HL-60/S4 treated with phorbol 12-myristate 13-acetate at 8.2 ng/mL for 4 days and 3 days (cell line): ENCODE results near the gene TIPRL.
"Not testable (repeated sequence)": the region's sequence is repeated elsewhere in the genome, so short reads cannot be mapped to it uniquely, and the experiment has no call there.

ENCODE experiments used
- in situ Hi-C: fragments of 300-500 bp; cut with MboI; formaldehyde crosslinking; loops from 2 replicates; pipeline ENCODE4 v1.15.0; 2022; ENCODE audit warnings: low sequenced_read_pairs

TIPRL gene

GRCh38 chr1:168178638-168179437 is at the start of gene TIPRL:
TIPRL (plus strand) TSS chr1:168178962; CDS start chr1:168179078, 116 bp downstream.
- in situ Hi-C loops = no loop called here

GRCh38 chr1:168129933-168130332 is 48.8 kb upstream of the TIPRL start:
- in situ Hi-C loops = no loop called here

GRCh38 chr1:168134132-168134531 is 44.6 kb upstream of the TIPRL start:
- in situ Hi-C loops = no loop called here

- in situ Hi-C loops = no loop called here
Measured at GRCh38 chr1:168134642-168135041, 44.1 kb upstream of the TIPRL start.

DNA sequence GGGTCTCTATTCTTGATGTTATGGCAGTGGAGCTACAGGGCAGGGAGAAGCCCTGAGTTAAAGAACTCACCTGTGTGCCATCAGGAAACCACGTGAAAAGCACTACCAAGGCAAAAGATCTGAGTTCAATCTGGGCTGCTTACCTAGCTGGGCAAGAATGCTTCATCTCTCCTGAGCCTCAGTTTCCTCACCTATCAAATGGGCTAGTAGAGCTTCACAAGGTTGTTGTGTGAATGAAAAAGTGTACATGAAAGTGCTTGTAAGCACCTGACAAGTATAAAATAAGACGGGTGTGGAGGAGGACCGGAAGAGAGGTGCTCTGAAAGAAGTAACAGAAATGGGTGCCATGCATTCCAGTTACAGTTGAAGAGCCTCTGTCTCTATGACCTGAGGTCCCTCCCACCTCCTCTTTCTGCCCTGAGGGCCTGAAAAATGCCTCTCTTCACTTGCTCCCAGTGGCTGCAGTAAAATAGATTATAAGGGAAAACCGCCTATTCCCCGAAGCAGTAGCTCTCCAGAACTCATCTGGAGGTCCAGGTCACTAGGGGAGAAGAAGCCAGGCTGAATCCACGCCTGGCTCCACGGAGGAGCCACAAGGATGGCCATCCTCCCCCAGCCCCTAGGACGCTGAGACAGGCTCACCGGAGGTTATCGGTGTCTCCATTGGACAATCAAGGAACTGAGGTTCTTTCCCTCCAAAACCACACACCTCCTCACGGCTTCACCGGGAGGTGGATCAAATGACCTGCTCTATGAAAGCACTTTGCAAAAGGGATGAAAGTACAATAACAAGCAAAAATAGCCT is 43.4 kb upstream of the TIPRL start:
- in situ Hi-C loops = no loop called here

GRCh38 chr1:168135921-168136708 is 42.6 kb upstream of the TIPRL start:
- in situ Hi-C loops = no loop called here

- in situ Hi-C loops = no loop called here
Measured at GRCh38 chr1:168136709-168137514, 41.9 kb upstream of the TIPRL start, which contains the start of gene GPR161. GPR161 (minus strand) TSS chr1:168136930; CDS start chr1:168104850, 32,080 bp downstream.

DNA sequence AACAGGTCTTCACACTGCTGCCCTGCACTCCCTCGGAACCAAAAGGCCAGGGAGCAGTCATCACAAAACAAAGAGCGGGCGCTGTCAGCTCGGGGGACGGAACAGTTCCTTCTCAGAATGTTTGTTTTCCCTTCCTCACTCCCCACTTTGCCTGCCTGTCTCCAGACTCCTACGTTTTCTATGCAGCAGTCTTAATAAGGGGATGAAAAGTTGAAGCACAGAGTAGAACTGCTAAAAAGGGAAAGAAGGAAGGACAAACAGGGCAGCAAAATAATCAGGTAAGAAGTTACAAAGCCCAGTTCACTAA is 41.3 kb upstream of the TIPRL start:
- in situ Hi-C loops = no loop called here

DNA sequence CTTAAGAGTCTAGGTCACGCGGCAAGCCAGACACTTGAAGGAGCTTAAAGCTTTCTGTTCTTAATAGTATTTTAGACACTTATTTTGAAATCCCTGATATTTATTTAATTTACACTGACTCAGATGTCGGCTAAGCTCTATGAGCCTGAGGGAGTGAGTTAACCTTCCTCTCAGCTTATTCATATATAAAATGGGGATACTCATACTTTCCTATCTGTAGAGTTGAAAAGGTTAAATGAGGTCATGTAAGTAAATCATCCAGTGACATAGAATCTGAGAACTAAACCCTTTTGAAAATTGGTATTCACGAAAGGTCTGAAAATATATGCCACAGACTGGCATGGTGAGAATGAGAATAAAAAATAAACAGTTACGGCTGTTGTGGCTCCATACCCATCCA is 40.6 kb upstream of the TIPRL start:
- in situ Hi-C loops = no loop called here

- in situ Hi-C loops = no loop called here
Measured at GRCh38 chr1:168139070-168139469, 39.7 kb upstream of the TIPRL start.

DNA sequence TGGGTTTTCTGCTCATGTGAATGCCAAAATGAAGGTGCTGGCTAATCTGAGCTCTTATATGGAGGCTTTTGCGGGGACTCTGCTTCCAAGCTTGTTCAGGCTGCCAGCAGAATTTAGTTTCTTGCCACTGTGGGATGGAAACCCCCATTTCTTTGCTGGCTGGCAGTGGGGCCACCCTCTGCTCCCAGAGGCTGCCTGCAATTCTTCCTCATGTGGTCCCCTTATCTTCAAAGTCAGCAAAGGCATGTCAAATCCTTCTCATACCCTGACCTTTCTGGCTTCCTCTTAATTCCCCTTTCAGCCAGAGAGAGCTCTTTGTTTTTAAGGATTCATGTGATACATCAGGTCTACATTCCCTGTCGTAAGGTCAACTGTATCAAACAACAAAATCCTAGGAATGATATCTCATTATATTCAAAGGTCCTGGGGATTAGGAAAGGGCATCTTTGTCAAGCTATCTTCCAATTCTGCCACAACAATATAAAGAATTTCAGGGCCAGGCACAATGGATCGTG is 36.8 kb upstream of the TIPRL start:
- in situ Hi-C loops = no loop called here

DNA sequence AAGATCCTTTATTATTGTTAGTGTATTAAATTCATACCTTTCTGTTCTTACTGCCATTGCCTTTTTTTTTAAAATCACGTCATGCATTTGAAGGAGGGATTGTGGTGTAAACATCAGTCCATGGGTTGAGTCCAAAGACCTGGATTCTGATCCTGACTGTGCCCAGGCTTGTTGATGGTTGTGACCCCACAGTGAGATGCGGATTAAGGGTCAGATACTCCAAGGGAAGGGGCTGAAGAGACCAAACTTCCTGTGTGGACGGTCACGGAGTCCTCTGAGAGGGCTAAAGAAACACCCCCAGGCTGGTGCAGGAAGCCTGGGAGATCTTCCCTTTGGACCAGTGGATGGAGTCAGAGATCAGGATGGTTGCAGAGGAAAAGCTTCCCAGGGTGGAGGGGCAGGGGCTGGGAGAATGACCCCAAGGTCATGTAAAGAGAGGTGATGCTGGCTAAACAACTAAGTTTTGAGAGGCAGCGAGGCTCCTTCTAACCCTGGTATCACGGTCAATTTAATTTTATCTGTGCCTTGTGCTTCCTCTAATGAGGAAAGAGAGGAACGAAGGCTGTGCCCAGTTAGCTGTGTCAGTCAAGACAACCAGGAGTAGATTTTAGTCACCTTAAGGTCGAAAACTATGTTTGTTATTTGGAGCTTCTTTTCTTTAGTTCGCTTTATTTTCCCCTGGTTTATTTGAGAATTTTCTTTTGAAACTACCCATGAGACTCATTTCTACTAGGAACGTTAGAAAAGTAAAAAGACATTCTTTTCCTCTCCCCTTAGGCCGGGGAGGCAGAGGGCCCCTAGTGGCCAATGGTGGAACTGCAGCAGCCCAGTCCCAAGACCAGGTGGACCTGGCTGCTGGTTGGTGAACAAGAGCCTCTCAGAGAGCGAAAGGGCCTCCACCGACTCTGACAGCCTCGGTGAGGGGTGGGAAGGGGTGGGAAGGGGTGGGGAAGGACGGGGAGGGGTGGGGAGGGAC is 33.3 kb upstream of the TIPRL start:
- in situ Hi-C loops = no loop called here

DNA sequence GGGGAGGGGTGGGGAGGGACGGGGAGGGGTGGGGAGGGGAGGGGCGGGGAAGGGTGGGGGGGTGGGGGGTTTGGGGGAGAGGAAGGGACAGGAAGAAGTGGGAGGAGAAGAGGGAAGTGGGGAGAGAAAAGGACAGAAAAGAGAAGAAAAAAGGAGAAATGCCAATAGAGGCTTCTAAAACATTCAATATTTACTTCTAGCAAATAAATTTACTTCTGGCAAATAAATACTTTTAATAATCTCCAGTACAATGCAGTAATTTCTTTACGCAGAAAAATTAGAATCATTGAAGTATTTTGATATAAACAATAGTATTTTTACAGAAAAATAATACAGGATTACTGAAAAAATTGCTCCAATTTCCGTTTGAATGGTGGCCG is 32.6 kb upstream of the TIPRL start:
- in situ Hi-C loops = no loop called here

GRCh38 chr1:168146626-168147025 is 32.1 kb upstream of the TIPRL start:
- in situ Hi-C loops = no loop called here

DNA sequence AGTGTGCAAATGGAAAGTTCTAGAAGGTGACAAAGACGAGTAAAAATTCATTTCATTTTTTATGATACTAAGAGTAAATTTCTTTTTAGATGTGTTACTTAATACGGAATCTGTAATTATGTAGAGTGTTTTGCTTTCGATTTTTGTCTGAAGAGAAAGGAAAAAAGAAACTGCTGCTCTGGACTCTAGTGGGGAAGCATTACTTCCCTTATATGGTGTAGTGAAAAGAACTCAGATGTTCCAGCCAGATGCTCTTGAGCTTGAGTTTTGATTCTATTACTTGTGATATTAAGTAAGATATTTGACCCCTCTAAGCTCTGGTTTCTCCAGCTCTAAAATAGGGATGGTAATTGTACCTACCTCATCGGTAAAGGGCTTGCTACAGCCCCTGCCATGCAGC is 29.8 kb upstream of the TIPRL start:
- in situ Hi-C loops = no loop called here

DNA sequence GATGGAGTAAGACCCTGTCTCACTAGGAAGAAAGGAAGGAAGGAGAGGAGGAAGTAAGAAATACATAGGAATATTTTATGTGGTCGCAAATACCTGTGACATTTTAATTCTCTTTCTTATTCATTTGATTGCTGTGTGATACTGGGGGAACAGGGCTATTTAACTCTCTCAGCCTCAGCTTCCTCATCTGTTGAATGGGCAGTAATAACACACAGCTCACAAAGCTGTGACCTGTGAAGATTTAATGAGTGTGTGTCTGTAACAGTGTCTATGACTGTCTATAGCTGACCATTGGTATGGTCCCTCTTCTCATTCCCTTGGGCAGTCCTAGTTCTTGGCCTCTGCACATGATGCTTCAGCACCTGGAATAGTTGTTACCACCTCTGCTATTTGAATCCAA is 28.5 kb upstream of the TIPRL start:
- in situ Hi-C loops = no loop called here

- in situ Hi-C loops = no loop called here
Measured at GRCh38 chr1:168151935-168152334, 26.8 kb upstream of the TIPRL start.

- in situ Hi-C loops = not testable (repeated sequence)
Measured at GRCh38 chr1:168154707-168155106, 24.1 kb upstream of the TIPRL start.

- in situ Hi-C loops = no loop called here
Measured at GRCh38 chr1:168155910-168156309, 22.9 kb upstream of the TIPRL start.
